HEK293 (cell line): ENCODE measurements around the gene BRWD1.

Experiments used
- FEZF1 ChIP-seq: fragments of 450-650 bp; formaldehyde crosslinking; IDR thresholded peaks from 2 replicates; pipeline ENCODE4 v1.5.1; 2016; ENCODE audit warnings: missing biosample characterization, missing genetic modification characterization
- GFI1B ChIP-seq: fragments of 450-650 bp; formaldehyde crosslinking; IDR thresholded peaks from 2 replicates; pipeline ENCODE4 v1.5.1; 2016; ENCODE audit warnings: missing biosample characterization, missing genetic modification characterization
- KLF16 ChIP-seq: fragments of 450-650 bp; formaldehyde crosslinking; IDR thresholded peaks from 2 replicates; pipeline ENCODE4 v1.5.1; 2017; ENCODE audit warnings: missing biosample characterization, missing genetic modification characterization
- KLF7 ChIP-seq: fragments of 450-650 bp; formaldehyde crosslinking; IDR thresholded peaks from 2 replicates; pipeline ENCODE4 v1.5.1; 2016; ENCODE audit warnings: missing biosample characterization, missing genetic modification characterization, borderline replicate concordance
- WT1 ChIP-seq: fragments of 450-650 bp; formaldehyde crosslinking; IDR thresholded peaks from 2 replicates; pipeline ENCODE4 v1.5.1; 2016; ENCODE audit warnings: missing biosample characterization, missing genetic modification characterization
- YY1 ChIP-seq: fragments of 450-650 bp; formaldehyde crosslinking; IDR thresholded peaks from 2 replicates; pipeline ENCODE4 v1.5.1; 2018; ENCODE audit warnings: missing biosample characterization, missing genetic modification characterization
- ZBTB7A ChIP-seq: fragments of 450-650 bp; formaldehyde crosslinking; IDR thresholded peaks from 2 replicates; pipeline ENCODE4 v1.5.1; 2016; ENCODE audit warnings: low read depth, missing biosample characterization, missing genetic modification characterization
- ZFHX2 ChIP-seq: fragments of 450-650 bp; formaldehyde crosslinking; conservative IDR thresholded peaks from 2 replicates; pipeline ENCODE4 v1.5.1; 2016; ENCODE audit warnings: missing biosample characterization, missing genetic modification characterization
- ZIC2 ChIP-seq: fragments of 450-650 bp; formaldehyde crosslinking; IDR thresholded peaks from 2 replicates; pipeline ENCODE4 v1.5.1; 2016; ENCODE audit warnings: missing biosample characterization, missing genetic modification characterization
- ZNF174 ChIP-seq: fragments of 450-650 bp; formaldehyde crosslinking; IDR thresholded peaks from 2 replicates; pipeline ENCODE4 v1.5.0; 2017; ENCODE audit warnings: missing biosample characterization, mild to moderate bottlenecking, missing genetic modification characterization
- ZNF19 ChIP-seq: fragments of 450-650 bp; formaldehyde crosslinking; IDR thresholded peaks from 2 replicates; pipeline ENCODE4; 2016; ENCODE audit warnings: missing biosample characterization, missing genetic modification characterization, low read depth
- ZNF341 ChIP-seq: fragments of 450-650 bp; formaldehyde crosslinking; IDR thresholded peaks from 2 replicates; pipeline ENCODE4; 2016; ENCODE audit warnings: low read depth, missing biosample characterization, missing genetic modification characterization
- ZNF37A ChIP-seq: fragments of 450-650 bp; IDR thresholded peaks from 2 replicates; pipeline ENCODE4 v1.5.1; 2018; ENCODE audit warnings: missing biosample characterization, missing genetic modification characterization
- ZNF391 ChIP-seq: fragments of 450-650 bp; formaldehyde crosslinking; IDR thresholded peaks from 2 replicates; pipeline ENCODE4 v1.5.1; 2016; ENCODE audit warnings: low read depth, missing biosample characterization, missing genetic modification characterization, borderline replicate concordance
- ZNF423 ChIP-seq: fragments of 450-650 bp; formaldehyde crosslinking; IDR thresholded peaks from 2 replicates; pipeline ENCODE4 v1.5.1; 2016; ENCODE audit warnings: missing biosample characterization, missing genetic modification characterization
- ZNF501 ChIP-seq: fragments of 450-650 bp; formaldehyde crosslinking; IDR thresholded peaks from 2 replicates; pipeline ENCODE4 v1.5.1; 2016; ENCODE audit warnings: missing biosample characterization, missing genetic modification characterization
- ZNF544 ChIP-seq: fragments of 450-650 bp; formaldehyde crosslinking; IDR thresholded peaks from 2 replicates; pipeline ENCODE4 v1.5.0; 2017; ENCODE audit warnings: missing biosample characterization, missing genetic modification characterization
- ZNF548 ChIP-seq: fragments of 450-650 bp; formaldehyde crosslinking; IDR thresholded peaks from 2 replicates; pipeline ENCODE4 v1.5.1; 2016; ENCODE audit warnings: missing biosample characterization, missing genetic modification characterization
- ZNF571 ChIP-seq: fragments of 450-650 bp; formaldehyde crosslinking; IDR thresholded peaks from 2 replicates; pipeline ENCODE4 v1.5.0; 2017; ENCODE audit warnings: missing biosample characterization, missing genetic modification characterization
- ZNF596 ChIP-seq: fragments of 450-650 bp; IDR thresholded peaks from 2 replicates; pipeline ENCODE4 v1.5.0; 2018; ENCODE audit warnings: missing biosample characterization, mild to moderate bottlenecking, missing genetic modification characterization, moderate library complexity
- ZNF600 ChIP-seq: fragments of 450-650 bp; formaldehyde crosslinking; IDR thresholded peaks from 2 replicates; pipeline ENCODE4 v1.5.1; 2016; ENCODE audit warnings: missing biosample characterization, missing genetic modification characterization
- ZNF621 ChIP-seq: fragments of 450-650 bp; formaldehyde crosslinking; IDR thresholded peaks from 2 replicates; pipeline ENCODE4 v1.5.1; 2017; ENCODE audit warnings: missing biosample characterization, missing genetic modification characterization
- ZNF626 ChIP-seq: fragments of 450-650 bp; sonication (Bioruptor Pico); formaldehyde crosslinking; IDR thresholded peaks from 2 replicates; pipeline ENCODE4 v1.5.1; 2018; ENCODE audit warnings: missing biosample characterization, missing genetic modification characterization, inconsistent platforms
- ZNF658 ChIP-seq: fragments of 450-650 bp; formaldehyde crosslinking; IDR thresholded peaks from 2 replicates; pipeline ENCODE4; 2016; ENCODE audit warnings: missing biosample characterization, missing genetic modification characterization
- ZNF777 ChIP-seq: fragments of 450-650 bp; formaldehyde crosslinking; IDR thresholded peaks from 2 replicates; pipeline ENCODE4 v1.5.1; 2017; ENCODE audit warnings: missing biosample characterization, missing genetic modification characterization, borderline replicate concordance
- ZSCAN16 ChIP-seq: fragments of 450-650 bp; formaldehyde crosslinking; IDR thresholded peaks from 2 replicates; pipeline ENCODE4 v1.5.1; 2016; ENCODE audit warnings: missing biosample characterization, missing genetic modification characterization
- TF ChIP-seq, protein P1 (sequence below): fragments of 450-650 bp; formaldehyde crosslinking; IDR thresholded peaks from 2 replicates; pipeline ENCODE4 v1.5.1; 2017; ENCODE audit warnings: missing biosample characterization, missing genetic modification characterization
- TF ChIP-seq, protein P2 (sequence below): fragments of 450-650 bp; formaldehyde crosslinking; IDR thresholded peaks from 2 replicates; pipeline ENCODE4 v1.5.1; 2016; ENCODE audit warnings: missing biosample characterization, missing genetic modification characterization
- TF ChIP-seq, protein P3 (sequence below): fragments of 450-650 bp; formaldehyde crosslinking; IDR thresholded peaks from 2 replicates; pipeline ENCODE4 v1.5.1; 2016; ENCODE audit warnings: missing biosample characterization, missing genetic modification characterization
- TF ChIP-seq, protein P4 (sequence below): fragments of 450-650 bp; formaldehyde crosslinking; IDR thresholded peaks from 2 replicates; pipeline ENCODE4 v1.5.1; 2016; ENCODE audit warnings: missing biosample characterization, missing genetic modification characterization
- TF ChIP-seq, protein P5 (sequence below): fragments of 450-650 bp; formaldehyde crosslinking; IDR thresholded peaks from 2 replicates; pipeline ENCODE4 v1.5.1; 2016; ENCODE audit warnings: missing biosample characterization, missing genetic modification characterization
- TF ChIP-seq, protein P6 (sequence below): fragments of 450-650 bp; formaldehyde crosslinking; IDR thresholded peaks from 2 replicates; pipeline ENCODE4 v1.5.1; 2016; ENCODE audit warnings: missing biosample characterization, missing genetic modification characterization

Gene BRWD1

DNA sequence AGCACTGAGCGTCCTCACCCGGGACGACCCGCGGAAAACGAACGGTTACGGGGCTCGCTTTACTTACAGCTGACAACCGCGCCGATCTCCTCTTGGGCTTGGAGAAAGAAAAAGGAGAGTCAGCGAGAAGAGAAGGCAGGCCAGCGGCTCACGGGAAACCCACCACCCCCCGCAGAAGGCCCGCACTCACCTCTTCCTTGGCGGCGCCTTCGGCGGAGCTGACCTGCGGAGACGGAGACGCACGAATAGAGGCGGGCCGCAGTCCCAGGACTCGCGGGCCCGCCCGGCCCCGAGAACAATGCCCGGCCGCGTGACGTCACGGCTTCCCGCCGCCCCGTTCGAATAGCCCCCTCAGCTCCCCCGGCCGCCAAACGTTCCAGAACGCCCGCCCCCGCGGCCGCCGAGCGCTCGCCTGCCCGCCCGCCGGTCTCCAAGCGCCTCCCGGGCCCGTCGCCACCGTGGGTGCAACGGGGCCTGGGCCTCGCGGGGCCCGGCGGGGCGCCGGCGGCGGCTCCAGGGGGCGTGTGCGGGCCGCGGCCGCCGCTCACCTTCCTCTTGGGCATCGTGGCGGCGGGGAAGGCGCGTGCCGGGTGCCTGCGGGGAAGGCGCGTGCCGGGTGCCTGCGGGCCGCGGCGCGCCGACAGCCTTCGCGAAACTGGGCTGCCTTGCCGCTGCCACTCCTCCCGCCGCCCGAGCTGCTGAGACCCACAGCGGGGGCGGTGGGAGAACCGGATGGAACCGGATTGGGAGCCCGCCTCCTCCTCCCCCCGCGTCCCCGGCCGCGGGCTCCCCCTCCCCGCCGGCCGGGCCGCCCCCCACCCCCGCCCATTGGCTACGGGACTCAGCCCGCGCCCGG, 35.2 kb upstream of the BRWD1 start, which contains the start of gene HMGN1 (continued):
- no peak for TF ChIP-seq ZNF544
- TF ChIP-seq ZNF571 (tag by site-specific recombination), result no peak
- TF ChIP-seq FEZF1 (tag by site-specific recombination), result no peak
- TF ChIP-seq ZSCAN16, result no peak
- peak; percentile 31 for TF ChIP-seq ZFHX2 (tag by site-specific recombination)
- TF ChIP-seq, protein P1, sequence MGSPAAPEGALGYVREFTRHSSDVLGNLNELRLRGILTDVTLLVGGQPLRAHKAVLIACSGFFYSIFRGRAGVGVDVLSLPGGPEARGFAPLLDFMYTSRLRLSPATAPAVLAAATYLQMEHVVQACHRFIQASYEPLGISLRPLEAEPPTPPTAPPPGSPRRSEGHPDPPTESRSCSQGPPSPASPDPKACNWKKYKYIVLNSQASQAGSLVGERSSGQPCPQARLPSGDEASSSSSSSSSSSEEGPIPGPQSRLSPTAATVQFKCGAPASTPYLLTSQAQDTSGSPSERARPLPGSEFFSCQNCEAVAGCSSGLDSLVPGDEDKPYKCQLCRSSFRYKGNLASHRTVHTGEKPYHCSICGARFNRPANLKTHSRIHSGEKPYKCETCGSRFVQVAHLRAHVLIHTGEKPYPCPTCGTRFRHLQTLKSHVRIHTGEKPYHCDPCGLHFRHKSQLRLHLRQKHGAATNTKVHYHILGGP (tag by site-specific recombination), result no peak
- TF ChIP-seq, protein P2, sequence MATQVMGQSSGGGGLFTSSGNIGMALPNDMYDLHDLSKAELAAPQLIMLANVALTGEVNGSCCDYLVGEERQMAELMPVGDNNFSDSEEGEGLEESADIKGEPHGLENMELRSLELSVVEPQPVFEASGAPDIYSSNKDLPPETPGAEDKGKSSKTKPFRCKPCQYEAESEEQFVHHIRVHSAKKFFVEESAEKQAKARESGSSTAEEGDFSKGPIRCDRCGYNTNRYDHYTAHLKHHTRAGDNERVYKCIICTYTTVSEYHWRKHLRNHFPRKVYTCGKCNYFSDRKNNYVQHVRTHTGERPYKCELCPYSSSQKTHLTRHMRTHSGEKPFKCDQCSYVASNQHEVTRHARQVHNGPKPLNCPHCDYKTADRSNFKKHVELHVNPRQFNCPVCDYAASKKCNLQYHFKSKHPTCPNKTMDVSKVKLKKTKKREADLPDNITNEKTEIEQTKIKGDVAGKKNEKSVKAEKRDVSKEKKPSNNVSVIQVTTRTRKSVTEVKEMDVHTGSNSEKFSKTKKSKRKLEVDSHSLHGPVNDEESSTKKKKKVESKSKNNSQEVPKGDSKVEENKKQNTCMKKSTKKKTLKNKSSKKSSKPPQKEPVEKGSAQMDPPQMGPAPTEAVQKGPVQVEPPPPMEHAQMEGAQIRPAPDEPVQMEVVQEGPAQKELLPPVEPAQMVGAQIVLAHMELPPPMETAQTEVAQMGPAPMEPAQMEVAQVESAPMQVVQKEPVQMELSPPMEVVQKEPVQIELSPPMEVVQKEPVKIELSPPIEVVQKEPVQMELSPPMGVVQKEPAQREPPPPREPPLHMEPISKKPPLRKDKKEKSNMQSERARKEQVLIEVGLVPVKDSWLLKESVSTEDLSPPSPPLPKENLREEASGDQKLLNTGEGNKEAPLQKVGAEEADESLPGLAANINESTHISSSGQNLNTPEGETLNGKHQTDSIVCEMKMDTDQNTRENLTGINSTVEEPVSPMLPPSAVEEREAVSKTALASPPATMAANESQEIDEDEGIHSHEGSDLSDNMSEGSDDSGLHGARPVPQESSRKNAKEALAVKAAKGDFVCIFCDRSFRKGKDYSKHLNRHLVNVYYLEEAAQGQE, result no peak
- TF ChIP-seq ZNF626 (tag by site-specific recombination), result no peak
- TF ChIP-seq, protein P3, sequence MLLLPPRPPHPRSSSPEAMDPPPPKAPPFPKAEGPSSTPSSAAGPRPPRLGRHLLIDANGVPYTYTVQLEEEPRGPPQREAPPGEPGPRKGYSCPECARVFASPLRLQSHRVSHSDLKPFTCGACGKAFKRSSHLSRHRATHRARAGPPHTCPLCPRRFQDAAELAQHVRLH (tag by site-specific recombination), result no peak
- TF ChIP-seq ZNF596, result no peak
- no peak for TF ChIP-seq ZNF621 (tag by site-specific recombination)
- TF ChIP-seq ZNF37A, result no peak
- TF ChIP-seq ZNF658 (tag by site-specific recombination), result no peak
- TF ChIP-seq ZNF501 (tag by site-specific recombination), result no peak
- no peak for TF ChIP-seq KLF7 (tag by site-specific recombination)
- no peak for TF ChIP-seq WT1 (tag by site-specific recombination)
- TF ChIP-seq GFI1B (tag by site-specific recombination), result no peak
- no peak for TF ChIP-seq KLF16 (tag by site-specific recombination)
- TF ChIP-seq, protein P4, sequence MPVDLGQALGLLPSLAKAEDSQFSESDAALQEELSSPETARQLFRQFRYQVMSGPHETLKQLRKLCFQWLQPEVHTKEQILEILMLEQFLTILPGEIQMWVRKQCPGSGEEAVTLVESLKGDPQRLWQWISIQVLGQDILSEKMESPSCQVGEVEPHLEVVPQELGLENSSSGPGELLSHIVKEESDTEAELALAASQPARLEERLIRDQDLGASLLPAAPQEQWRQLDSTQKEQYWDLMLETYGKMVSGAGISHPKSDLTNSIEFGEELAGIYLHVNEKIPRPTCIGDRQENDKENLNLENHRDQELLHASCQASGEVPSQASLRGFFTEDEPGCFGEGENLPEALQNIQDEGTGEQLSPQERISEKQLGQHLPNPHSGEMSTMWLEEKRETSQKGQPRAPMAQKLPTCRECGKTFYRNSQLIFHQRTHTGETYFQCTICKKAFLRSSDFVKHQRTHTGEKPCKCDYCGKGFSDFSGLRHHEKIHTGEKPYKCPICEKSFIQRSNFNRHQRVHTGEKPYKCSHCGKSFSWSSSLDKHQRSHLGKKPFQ, result no peak
- TF ChIP-seq ZNF548, result no peak
- TF ChIP-seq, protein P5, sequence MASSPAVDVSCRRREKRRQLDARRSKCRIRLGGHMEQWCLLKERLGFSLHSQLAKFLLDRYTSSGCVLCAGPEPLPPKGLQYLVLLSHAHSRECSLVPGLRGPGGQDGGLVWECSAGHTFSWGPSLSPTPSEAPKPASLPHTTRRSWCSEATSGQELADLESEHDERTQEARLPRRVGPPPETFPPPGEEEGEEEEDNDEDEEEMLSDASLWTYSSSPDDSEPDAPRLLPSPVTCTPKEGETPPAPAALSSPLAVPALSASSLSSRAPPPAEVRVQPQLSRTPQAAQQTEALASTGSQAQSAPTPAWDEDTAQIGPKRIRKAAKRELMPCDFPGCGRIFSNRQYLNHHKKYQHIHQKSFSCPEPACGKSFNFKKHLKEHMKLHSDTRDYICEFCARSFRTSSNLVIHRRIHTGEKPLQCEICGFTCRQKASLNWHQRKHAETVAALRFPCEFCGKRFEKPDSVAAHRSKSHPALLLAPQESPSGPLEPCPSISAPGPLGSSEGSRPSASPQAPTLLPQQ (tag by site-specific recombination), result peak; percentile 15; the same call in 1 of the 2 replicates
- no peak for TF ChIP-seq ZNF600 (tag by site-specific recombination)
- TF ChIP-seq, protein P6, sequence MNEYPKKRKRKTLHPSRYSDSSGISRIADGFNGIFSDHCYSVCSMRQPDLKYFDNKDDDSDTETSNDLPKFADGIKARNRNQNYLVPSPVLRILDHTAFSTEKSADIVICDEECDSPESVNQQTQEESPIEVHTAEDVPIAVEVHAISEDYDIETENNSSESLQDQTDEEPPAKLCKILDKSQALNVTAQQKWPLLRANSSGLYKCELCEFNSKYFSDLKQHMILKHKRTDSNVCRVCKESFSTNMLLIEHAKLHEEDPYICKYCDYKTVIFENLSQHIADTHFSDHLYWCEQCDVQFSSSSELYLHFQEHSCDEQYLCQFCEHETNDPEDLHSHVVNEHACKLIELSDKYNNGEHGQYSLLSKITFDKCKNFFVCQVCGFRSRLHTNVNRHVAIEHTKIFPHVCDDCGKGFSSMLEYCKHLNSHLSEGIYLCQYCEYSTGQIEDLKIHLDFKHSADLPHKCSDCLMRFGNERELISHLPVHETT (tag by site-specific recombination), result no peak
- 0 out of 2 replicates have a peak, but pooled peaks have one; percentile 21 for TF ChIP-seq ZNF391 (tag by site-specific recombination)
- TF ChIP-seq ZNF174, result no peak
- peak; percentile 84 for TF ChIP-seq ZNF341
- no peak for TF ChIP-seq ZNF423
- TF ChIP-seq ZBTB7A (tag by site-specific recombination), result 0 out of 2 replicates have a peak, but pooled peaks have one; percentile 59
- no peak for TF ChIP-seq YY1
- 0 out of 2 replicates have a peak, but pooled peaks have one; percentile 11 for TF ChIP-seq ZIC2 (tag by site-specific recombination)
- TF ChIP-seq ZNF19 (tag by site-specific recombination), result no peak
- no peak for TF ChIP-seq ZNF777 (tag by site-specific recombination)
